T-cell (primary cell): Measurements from ENCODE around the gene ZSCAN25. TPM values are rescaled to one million over a fixed set of nuclear protein-coding genes. Genes with fewer than 3 reads are reported as not detected.
"Not testable (repeated sequence)": the region's sequence is repeated elsewhere in the genome, so short reads cannot be mapped to it uniquely, and the experiment has no call there.

Experiments
- ATAC-seq, 4 experiments: fragments of 200-7000 bp in 3 of 4; fragments of 150-1000 bp in 1 of 4; cut with Tn5 transposase; replicated peaks in 1 of 4; 1 replicate in 3 of 4; 2 replicates in 1 of 4; pipeline ENCODE4 v1.10.0; 2021; ENCODE audit warnings: moderate library complexity in 3 of 4, mild to moderate bottlenecking in 2 of 4, moderate number of reproducible peaks in 1 of 4
- CTCF ChIA-PET, 2 donors: fragments of 300-600 bp; sonication (Branson Sonifier 250); formaldehyde crosslinking; loops; one replicate each; lab custom pipeline; 2022; ENCODE audit warnings: antibody characterized with exemption in 2 of 2; lab: Charles Lee
- POLR2A ChIA-PET, 2 donors: fragments of 300-600 bp; sonication (Branson Sonifier 250); formaldehyde crosslinking; loops; one replicate each; lab custom pipeline; 2022; ENCODE audit warnings: antibody characterized with exemption in 2 of 2; lab: Charles Lee
- DNase-seq, 35 experiments: peaks; one replicate each; pipeline versions ENCODE4 v3.0.0 to v3.0.0-alpha.2; 2013 to 2023
- H3K27ac ChIP-seq: one replicate; pipeline ENCODE4 v1.5.1; 2013; ENCODE audit warnings: low read length
- H3K27me3 ChIP-seq, 2 experiments: replicated peaks in 1 of 2; 1 replicate in 1 of 2; 2 replicates in 1 of 2; pipeline versions ENCODE4 v1.6.1 to v1.7.0; 2013; ENCODE audit warnings: low read length in 1 of 2, mixed read lengths in 1 of 2; ENCODE audit not compliant: control insufficient read depth in 2 of 2, insufficient read depth in 2 of 2; ENCODE audit errors: extremely low read depth in 1 of 2
- H3K36me3 ChIP-seq, 2 donors: 1 replicate in 1 of 2; 2 replicates in 1 of 2; pipeline versions ENCODE4 v1.6.1 to v1.7.0; 2013; ENCODE audit warnings: low read length in 1 of 2; ENCODE audit not compliant: control insufficient read depth in 2 of 2, insufficient read depth in 1 of 2; ENCODE audit errors: extremely low read depth in 1 of 2
- H3K4me1 ChIP-seq, 2 experiments: 1 replicate in 1 of 2; 2 replicates in 1 of 2; pipeline versions ENCODE4 v1.6.1 to v1.7.0; 2013; ENCODE audit warnings: low read length in 2 of 2, mixed read lengths in 1 of 2; ENCODE audit not compliant: insufficient read depth in 2 of 2, control insufficient read depth in 1 of 2; ENCODE audit errors: extremely low read depth in 1 of 2
- H3K4me3 ChIP-seq, 2 donors: 1 replicate in 1 of 2; 2 replicates in 1 of 2; pipeline versions ENCODE4 v1.5.1 to v1.7.0; 2013; ENCODE audit warnings: mild to moderate bottlenecking in 2 of 2, low read length in 1 of 2, moderate library complexity in 1 of 2; ENCODE audit not compliant: control insufficient read depth in 1 of 2; ENCODE audit errors: extremely low read depth in 1 of 2
- H3K9me3 ChIP-seq: 2 replicates; pipeline ENCODE4 v1.7.0; 2013
- H3K27ac Mint-ChIP-seq, 2 donors: one replicate each; pipeline ENCODE4 v1.8.0; 2020 to 2021; ENCODE audit warnings: mild to moderate bottlenecking in 2 of 2, mixed read lengths in 2 of 2
- H3K27me3 Mint-ChIP-seq, 2 donors: one replicate each; pipeline ENCODE4 v1.8.0; 2021 to 2022; ENCODE audit warnings: mixed read lengths in 2 of 2
- H3K36me3 Mint-ChIP-seq: one replicate; pipeline ENCODE4 v1.8.0; 2021; ENCODE audit warnings: mixed read lengths
- H3K4me1 Mint-ChIP-seq, 3 donors: one replicate each; pipeline ENCODE4 v1.8.0; 2020 to 2022; ENCODE audit warnings: mixed read lengths in 3 of 3, mild to moderate bottlenecking in 1 of 3
- H3K4me3 Mint-ChIP-seq, 3 donors: one replicate each; pipeline ENCODE4 v1.8.0; 2020 to 2022; ENCODE audit warnings: mild to moderate bottlenecking in 3 of 3, mixed read lengths in 3 of 3, moderate library complexity in 3 of 3
- H3K9me3 Mint-ChIP-seq, 3 donors: one replicate each; pipeline ENCODE4 v1.8.0; 2020 to 2022; ENCODE audit warnings: mixed read lengths in 3 of 3
- WGBS: methylation state at CpG from one replicate; pipeline ENCODE4 v1.1.5; 2013; ENCODE audit warnings: missing lambda C conversion rate; ENCODE audit not compliant: insufficient coverage; 5-methylcytosine and 5-hydroxymethylcytosine counted together
- total RNA-seq, 35 experiments: library from RNA in 6 of 35; stranded (reverse) in 6 of 35; fragments of 120-200 nt in 1 of 35; gene quantifications; one replicate each; pipeline versions ENCODE4 v1.2.1 to v1.2.4 and lab custom pipeline; 2013 to 2026

ZSCAN25 gene
- total RNA-seq, 5 donors from 2014 or later (not counting 1 experiment from before 2014, with no cell fraction given), result 43.1 to 50.3 (median 49.8) TPM

DNA sequence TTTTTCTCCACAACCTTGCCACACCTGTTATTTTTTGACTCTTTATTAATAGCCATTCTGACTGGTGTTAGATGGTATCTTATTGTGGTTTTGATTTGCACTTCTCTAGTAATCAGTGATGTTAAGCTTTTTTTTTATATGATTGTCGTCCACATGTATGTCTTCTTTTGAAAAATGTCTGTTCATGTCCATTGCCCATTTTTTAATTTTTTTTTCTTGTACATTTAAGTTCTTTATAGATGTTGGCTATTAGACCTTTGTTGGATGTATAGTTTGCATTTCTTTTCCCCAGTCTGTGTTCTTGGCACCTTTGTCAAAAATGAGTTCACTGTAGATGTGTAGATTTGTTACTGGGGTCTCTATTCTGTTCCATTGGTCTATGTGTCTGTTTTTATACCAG lies 28.8 kb downstream of the ZSCAN25 start:
- Histone ChIP-seq H3K9me3 (no peaks in the 10 kb centered on the region), H3K36me3 (peaks cover 0 to 5% of the 10 kb centered on the region in 2 donors), H3K4me1 (no peaks in the 10 kb centered on the region), H3K27me3 (no peaks in the 10 kb centered on the region), H3K4me3 (no peak overlapping the region), H3K27ac (no peak overlapping the region)
- WGBS, result no CpG with 5 or more reads among the region's 1 CpG
- Mint-ChIP-seq H3K9me3 (no peaks in the 10 kb centered on the region), H3K36me3 (peaks cover 63% of the 10 kb centered on the region), H3K4me3 (no peak overlapping the region), H3K4me1 (no peaks in the 10 kb centered on the region), H3K27me3 (no peaks in the 10 kb centered on the region), H3K27ac (no peak overlapping the region)
- no peak for DNase-seq
- ChIA-PET POLR2A (no interaction called here), CTCF (interaction anchor here in 1 of 2 donors (0.6 kb wide), 1 partner anchor 987 kb away, joined by 3 read pairs; no protein-coding TSS in a partner anchor)
- ATAC-seq, result no peak

DNA sequence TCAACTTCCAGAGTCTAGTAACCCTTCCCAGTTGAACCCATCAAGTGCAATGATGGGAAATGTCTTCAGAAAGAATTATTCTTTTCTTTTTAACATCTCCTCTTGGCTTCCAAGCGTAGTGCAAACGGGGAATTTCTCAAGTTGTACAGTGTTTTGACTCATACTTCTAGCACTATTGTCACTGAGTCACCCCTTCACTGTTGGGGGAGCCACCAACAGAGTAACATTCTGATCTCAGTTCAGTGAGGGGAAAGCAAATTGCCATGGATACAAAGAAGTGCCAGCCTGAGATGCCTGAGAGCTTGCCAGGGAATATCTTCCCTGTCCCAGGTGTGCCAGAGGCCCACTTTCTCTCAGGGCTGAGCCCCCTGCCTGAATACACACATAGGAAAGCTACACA lies 32.1 kb downstream of the ZSCAN25 start:
- Mint-ChIP-seq H3K27ac (no peak overlapping the region), H3K9me3 (no peaks in the 10 kb centered on the region), H3K36me3 (peaks cover 52% of the 10 kb centered on the region), H3K4me1 (peaks cover 0 to 5% (median 0%) of the 10 kb centered on the region in 3 donors), H3K4me3 (no peak overlapping the region), H3K27me3 (no peaks in the 10 kb centered on the region)
- WGBS, result no CpG with 5 or more reads among the region's 2 CpGs
- ChIA-PET CTCF (interaction anchor here in 1 of 2 donors (0.7 kb wide), 1 partner anchor 121 kb away, joined by 4 read pairs; no protein-coding TSS in a partner anchor), POLR2A (no interaction called here)
- Histone ChIP-seq H3K4me1 (no peaks in the 10 kb centered on the region), H3K27ac (no peak overlapping the region), H3K36me3 (no peaks in the 10 kb centered on the region), H3K4me3 (no peak overlapping the region), H3K27me3 (no peaks in the 10 kb centered on the region), H3K9me3 (no peaks in the 10 kb centered on the region)
- DNase-seq, result no peak
- no peak for ATAC-seq

DNA sequence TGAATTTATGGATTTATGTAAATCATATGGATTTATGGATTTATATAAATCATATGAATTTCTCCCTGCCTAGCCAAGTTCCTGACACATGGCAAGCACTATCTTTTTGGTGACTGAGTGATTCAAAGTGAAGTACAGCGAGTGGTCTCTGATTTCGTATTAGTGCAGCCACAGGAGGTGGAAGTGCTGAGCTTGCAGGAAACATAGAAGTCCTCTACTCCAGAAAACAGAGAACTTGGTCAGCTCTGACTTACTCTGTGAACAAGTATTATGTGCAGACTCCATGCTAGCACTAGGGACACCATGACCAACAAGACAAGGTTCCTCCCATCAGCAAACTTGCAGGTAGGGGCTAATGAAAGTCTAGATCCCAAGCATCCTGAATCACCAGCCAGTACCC lies 34.5 kb downstream of the ZSCAN25 start:
- 100% methylated on average over 1 of the region's 2 CpGs for WGBS
- Histone ChIP-seq H3K4me1 (no peaks in the 10 kb centered on the region), H3K27ac (no peak overlapping the region), H3K4me3 (no peak overlapping the region), H3K36me3 (no peaks in the 10 kb centered on the region), H3K27me3 (no peaks in the 10 kb centered on the region), H3K9me3 (no peaks in the 10 kb centered on the region)
- ChIA-PET CTCF (no interaction called here), POLR2A (no interaction called here)
- peaks cover 3 to 6% (median 5%) of the 10 kb centered on the region in 3 donors for H3K4me1 Mint-ChIP-seq
- no peaks in the 10 kb centered on the region for H3K27me3 Mint-ChIP-seq
- no peak overlapping the region for H3K4me3 Mint-ChIP-seq
- ATAC-seq (no peak), DNase-seq (no peak)
- H3K27ac Mint-ChIP-seq, result no peak overlapping the region
- peaks cover 0 to 4% (median 0%) of the 10 kb centered on the region in 3 donors for H3K9me3 Mint-ChIP-seq
- H3K36me3 Mint-ChIP-seq, result peaks cover 43% of the 10 kb centered on the region

DNA sequence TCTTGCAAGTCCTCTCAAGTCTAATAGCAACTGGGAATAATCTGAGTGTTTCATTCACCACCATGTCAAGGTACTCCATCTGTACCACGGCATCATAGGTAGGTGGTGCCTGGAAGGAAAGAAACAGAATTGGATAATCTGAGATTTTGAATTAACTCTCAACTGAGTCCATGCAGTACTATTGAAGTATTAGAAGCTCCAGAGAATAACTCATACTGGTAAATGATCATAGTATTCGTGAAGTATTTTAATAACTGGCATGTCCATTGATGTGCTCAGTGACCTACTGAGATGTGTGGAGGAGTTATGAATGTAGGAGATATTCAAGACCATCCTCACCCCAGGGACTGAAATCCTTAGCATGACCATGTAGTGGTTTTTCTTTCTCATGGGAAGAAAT lies 35.9 kb downstream of the ZSCAN25 start:
- peaks cover 5 to 15% (median 9%) of the 10 kb centered on the region in 3 donors for H3K4me1 Mint-ChIP-seq
- Histone ChIP-seq H3K27me3 (no peaks in the 10 kb centered on the region), H3K4me1 (no peaks in the 10 kb centered on the region), H3K27ac (no peak overlapping the region), H3K4me3 (no peak overlapping the region), H3K36me3 (no peaks in the 10 kb centered on the region), H3K9me3 (no peaks in the 10 kb centered on the region)
- H3K4me3 Mint-ChIP-seq, result no peak overlapping the region
- peaks cover 39% of the 10 kb centered on the region for H3K36me3 Mint-ChIP-seq
- ATAC-seq (no peak), DNase-seq (no peak)
- no peaks in the 10 kb centered on the region for H3K27me3 Mint-ChIP-seq
- ChIA-PET POLR2A (no interaction called here), CTCF (no interaction called here)
- no CpG with 5 or more reads among the region's 2 CpGs for WGBS
- peaks cover 0 to 4% (median under 1%) of the 10 kb centered on the region in 3 donors for H3K9me3 Mint-ChIP-seq
- H3K27ac Mint-ChIP-seq, result no peak overlapping the region

DNA sequence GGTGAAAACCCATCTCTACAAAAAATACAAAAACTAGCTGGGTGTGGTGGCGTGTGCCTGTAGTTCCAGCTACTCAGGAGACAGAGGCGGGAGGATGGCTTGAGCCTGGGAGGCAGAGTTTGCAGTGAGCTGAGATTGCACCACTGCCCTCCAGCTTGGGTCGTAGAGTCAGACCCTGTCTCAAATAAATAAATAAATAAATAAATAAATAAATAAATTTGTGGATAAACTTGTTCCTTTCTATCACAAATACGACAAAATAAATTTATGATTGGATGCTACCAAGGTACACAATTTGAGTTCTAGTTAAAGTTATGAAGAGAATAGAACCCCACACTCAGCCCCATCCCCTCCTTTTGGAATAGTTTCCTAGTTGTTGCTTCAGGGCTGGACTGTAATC lies 36.5 kb downstream of the ZSCAN25 start:
- CTCF ChIA-PET, ATAC-seq: not testable (repeated sequence)

DNA sequence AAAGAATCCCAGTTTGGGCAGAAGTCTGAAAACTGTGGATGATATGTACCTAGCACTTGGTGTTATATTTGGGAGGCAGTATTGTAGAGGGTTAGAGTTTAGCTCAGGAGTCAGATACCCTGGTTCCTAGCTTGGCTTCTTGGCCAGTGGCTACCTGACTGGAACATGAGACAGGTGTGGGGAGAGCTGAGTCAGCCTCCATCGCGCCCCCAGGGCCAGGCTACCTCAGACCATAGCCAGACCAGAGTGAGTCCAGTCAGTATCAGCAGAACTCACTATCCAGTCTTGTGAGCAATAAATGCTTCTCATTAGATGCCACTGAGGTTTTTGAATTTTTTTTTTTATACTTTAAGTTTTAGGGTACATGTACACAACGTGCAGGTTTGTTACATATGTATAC lies 37.0 kb downstream of the ZSCAN25 start:
- ATAC-seq, result no peak
- H3K9me3 Mint-ChIP-seq, result peaks cover 0 to 4% (median 3%) of the 10 kb centered on the region in 3 donors
- Histone ChIP-seq H3K4me3 (no peak overlapping the region), H3K36me3 (no peaks in the 10 kb centered on the region), H3K27me3 (no peaks in the 10 kb centered on the region), H3K9me3 (no peaks in the 10 kb centered on the region), H3K27ac (no peak overlapping the region), H3K4me1 (no peaks in the 10 kb centered on the region)
- ChIA-PET POLR2A (no interaction called here), CTCF (no interaction called here)
- DNase-seq, result no peak
- H3K4me1 Mint-ChIP-seq, result peaks cover 5 to 17% (median 9%) of the 10 kb centered on the region in 3 donors
- no peak overlapping the region for H3K27ac Mint-ChIP-seq
- H3K36me3 Mint-ChIP-seq, result peaks cover 38% of the 10 kb centered on the region
- no peak overlapping the region for H3K4me3 Mint-ChIP-seq
- WGBS, result 100% methylated on average over 2 of the region's 3 CpGs
- no peaks in the 10 kb centered on the region for H3K27me3 Mint-ChIP-seq

More for the DNA sequence above, 36.5 kb downstream of the ZSCAN25 start:
- Mint-ChIP-seq H3K4me1 (peaks cover 5 to 17% (median 9%) of the 10 kb centered on the region in 3 donors), H3K36me3 (peaks cover 36% of the 10 kb centered on the region)
- H3K27me3 ChIP-seq, H3K27ac Mint-ChIP-seq, H3K27ac ChIP-seq, H3K4me3 ChIP-seq, H3K27me3 Mint-ChIP-seq, H3K4me1 ChIP-seq, H3K36me3 ChIP-seq, H3K4me3 Mint-ChIP-seq, H3K9me3 ChIP-seq, POLR2A ChIA-PET, H3K9me3 Mint-ChIP-seq, DNase-seq: not testable (repeated sequence)
- WGBS, result no CpG with 5 or more reads among the region's 4 CpGs

DNA sequence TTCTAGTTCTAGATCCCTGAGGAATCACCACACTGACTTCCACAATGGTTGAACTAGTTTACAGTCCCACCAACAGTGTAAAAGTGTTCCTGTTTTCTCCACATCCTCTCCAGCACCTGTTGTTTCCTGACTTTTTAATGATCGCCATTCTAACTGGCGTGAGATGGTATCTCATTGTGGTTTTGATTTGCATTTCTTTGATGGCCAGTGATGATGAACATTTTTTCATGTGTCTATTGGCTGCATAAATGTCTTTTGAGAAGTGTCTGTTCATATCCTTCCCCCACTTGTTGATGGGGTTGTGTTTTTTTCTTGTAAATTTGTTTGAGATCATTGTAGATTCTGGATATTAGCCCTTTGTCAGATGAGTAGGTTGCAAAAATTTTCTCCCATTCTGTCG lies 37.9 kb downstream of the ZSCAN25 start:
- H3K27ac Mint-ChIP-seq, result not testable (repeated sequence)
- no CpG with 5 or more reads among the region's 3 CpGs for WGBS

More for the DNA sequence above, 37.9 kb downstream of the ZSCAN25 start:
- H3K4me3 Mint-ChIP-seq, H3K4me3 ChIP-seq, POLR2A ChIA-PET, DNase-seq, ATAC-seq, H3K27me3 ChIP-seq, CTCF ChIA-PET, H3K27me3 Mint-ChIP-seq, H3K9me3 Mint-ChIP-seq, H3K4me1 ChIP-seq, H3K27ac ChIP-seq, H3K9me3 ChIP-seq, H3K36me3 ChIP-seq: not testable (repeated sequence)
- Mint-ChIP-seq H3K36me3 (peaks cover 39% of the 10 kb centered on the region), H3K4me1 (peaks cover 5 to 17% (median 9%) of the 10 kb centered on the region in 3 donors)
